Non-pigmented ciliary epithelial cell (primary cell): ENCODE results near the gene CHST4.
"Not testable (repeated sequence)": the region's sequence is repeated elsewhere in the genome, so short reads cannot be mapped to it uniquely, and the experiment has no call there.

Experiments used
- DNase-seq: peaks from one replicate; pipeline ENCODE4 v3.0.0-alpha.2; 2010; ENCODE audit warnings: low read depth

The CHST4 gene

DNA sequence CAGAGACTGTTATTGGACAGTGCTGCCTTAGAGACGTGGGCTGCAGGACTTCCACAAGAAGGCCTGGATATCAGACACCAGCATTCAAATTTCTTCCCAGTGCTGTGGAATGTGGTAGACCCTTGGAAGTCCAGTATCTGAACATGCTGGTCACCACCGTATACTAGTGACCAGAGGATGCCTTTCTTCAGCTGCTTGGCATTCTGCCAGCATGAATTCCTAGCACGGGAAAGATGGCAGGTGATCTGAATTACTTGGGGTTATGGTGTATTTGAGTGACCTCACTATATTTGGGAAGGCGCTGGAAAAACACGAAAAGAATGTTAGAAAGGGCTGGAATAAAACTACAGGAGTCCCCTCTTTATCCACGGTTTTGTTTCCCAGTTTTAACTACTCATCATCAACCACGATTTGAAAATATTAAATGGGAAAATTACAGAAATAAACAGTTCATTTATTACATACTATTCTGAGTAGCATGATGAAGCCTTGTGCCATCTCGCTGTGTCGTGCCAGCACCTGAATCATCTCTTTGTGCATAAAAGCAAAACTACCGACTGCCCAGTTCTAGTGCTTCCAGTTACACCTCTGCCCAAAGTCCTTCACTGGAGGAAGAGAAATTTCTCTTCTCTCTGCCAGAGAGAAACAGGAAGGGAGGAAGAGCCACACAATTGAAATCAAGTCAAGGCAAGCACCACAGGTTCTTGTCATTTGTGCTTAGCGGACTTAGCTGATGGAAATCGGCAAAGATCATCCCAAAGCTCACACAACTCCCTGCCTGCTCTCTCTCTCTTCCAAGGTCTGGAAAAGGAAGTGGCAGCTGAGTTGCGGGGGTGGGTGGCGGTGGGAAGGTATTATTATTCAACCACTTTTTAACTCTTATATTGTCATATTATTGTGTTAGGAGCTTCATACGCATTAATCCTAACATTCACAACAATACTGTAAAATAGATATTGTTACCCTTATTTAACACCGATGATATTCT lies 1.4 kb upstream of the CHST4 start:
- DNase-seq: no peak

DNA sequence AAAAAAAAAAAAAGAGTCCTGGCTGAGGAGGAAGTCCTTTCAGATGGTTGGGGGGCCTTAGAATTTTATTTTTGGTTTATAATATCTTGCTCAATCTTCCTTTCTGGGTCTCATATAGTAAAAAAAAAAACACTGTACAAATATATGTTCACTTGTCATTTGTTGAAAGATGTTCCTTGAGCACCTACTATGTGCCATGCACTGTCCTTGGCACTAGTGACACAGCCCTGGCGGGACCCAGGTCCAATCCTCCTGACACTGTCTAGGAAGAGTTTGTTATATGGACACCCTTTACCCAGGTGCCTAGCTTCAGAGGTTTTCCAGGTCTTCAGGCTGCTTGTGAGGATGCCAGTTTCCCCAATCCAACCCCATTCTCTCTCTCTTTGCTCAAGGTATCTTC lies 2.0 kb downstream of the CHST4 start:
- DNase-seq: no peak

DNA sequence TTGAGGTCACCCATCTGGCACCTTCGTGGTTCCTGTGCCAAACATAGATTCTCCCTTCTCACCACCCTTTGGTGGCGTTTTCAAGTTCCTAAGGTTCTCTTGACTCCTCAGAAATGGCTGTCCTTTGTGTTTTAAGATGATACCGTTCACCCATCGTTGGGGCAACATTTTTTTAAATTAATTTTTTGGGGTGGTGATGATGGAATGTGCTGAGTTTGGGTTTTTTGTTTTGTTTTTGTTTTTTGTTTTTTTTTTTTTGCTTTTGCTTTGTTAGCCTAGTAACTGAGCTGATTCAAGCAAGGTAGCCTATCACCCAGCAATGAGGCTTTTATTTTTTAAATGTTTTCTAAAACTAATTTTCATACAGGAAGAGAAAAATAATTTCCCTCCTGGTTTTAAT lies 2.6 kb downstream of the CHST4 start:
- no peak for DNase-seq

DNA sequence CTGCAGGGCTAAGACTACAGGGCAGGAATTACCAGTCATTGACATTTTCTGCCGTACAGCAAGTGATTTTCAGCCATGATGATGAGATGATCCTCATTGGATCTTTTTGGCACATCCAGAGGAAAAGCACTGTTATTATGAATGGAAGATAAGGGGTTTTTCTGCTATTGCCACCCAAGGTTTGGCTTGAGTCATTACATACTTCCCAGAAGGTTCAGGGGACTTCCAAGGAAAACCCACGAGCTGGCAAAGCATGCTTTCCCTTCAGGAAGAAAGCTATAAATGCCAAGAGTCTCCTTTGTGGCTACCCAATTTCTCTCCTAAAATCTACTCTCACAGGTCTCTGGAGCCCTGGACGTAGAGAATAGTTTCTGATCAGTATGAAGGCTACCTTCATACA lies 6.1 kb downstream of the CHST4 start:
- DNase-seq: no peak

DNA sequence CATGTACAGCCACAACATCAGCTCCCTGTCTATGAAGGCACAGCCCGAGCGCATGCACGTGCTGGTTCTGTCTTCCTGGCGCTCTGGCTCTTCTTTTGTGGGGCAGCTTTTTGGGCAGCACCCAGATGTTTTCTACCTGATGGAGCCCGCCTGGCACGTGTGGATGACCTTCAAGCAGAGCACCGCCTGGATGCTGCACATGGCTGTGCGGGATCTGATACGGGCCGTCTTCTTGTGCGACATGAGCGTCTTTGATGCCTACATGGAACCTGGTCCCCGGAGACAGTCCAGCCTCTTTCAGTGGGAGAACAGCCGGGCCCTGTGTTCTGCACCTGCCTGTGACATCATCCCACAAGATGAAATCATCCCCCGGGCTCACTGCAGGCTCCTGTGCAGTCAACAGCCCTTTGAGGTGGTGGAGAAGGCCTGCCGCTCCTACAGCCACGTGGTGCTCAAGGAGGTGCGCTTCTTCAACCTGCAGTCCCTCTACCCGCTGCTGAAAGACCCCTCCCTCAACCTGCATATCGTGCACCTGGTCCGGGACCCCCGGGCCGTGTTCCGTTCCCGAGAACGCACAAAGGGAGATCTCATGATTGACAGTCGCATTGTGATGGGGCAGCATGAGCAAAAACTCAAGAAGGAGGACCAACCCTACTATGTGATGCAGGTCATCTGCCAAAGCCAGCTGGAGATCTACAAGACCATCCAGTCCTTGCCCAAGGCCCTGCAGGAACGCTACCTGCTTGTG lies 10.7 kb downstream of the CHST4 start:
- DNase-seq: no peak

DNA sequence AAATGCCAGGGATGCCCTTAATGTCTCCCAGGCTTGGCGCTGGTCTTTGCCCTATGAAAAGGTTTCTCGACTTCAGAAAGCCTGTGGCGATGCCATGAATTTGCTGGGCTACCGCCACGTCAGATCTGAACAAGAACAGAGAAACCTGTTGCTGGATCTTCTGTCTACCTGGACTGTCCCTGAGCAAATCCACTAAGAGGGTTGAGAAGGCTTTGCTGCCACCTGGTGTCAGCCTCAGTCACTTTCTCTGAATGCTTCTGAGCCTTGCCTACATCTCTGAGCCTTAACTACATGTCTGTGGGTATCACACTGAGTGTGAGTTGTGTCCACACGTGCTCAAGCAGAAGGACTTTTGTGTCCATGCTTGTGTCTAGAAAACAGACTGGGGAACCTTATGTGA lies 11.4 kb downstream of the CHST4 start:
- no peak for DNase-seq

DNA sequence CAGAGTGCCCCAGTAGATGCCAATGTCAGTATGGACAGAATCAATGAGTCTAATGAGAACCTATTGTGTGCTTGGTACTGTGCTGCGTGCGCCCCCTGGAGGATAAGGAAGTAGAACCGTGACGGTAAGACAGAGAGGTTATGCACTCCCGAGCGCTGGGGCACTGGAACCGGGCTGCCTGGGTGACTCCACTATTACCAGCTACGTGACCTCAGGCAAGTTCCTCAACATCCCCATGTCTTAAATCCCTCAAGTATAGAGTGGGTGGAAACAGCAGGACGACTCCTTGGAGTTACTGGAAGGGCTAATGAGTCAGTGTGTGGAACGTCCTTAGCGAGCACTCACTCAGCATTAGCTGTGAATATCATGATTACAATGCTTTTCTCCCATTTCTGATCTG lies 16.2 kb downstream of the CHST4 start:
- DNase-seq: no peak

DNA sequence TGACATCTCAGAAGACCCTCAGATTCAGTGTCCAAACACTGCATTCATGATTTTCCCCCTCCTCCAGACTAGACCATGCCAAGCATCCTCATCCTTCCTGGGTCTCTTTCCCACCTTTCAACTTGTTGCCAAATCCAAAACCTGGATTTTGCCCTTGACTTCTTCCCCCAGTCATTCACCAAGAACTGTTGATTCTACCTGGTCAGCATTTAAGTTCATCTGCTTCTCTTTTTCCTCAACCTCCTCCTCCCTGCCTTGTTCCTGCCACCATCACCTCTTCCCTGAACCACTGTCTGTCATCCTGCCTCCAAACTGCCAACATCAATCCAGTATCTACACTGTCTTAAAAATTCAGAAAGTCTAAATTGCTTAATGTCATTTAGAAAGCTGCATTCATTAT lies 20.9 kb downstream of the CHST4 start:
- DNase-seq: no peak

DNA sequence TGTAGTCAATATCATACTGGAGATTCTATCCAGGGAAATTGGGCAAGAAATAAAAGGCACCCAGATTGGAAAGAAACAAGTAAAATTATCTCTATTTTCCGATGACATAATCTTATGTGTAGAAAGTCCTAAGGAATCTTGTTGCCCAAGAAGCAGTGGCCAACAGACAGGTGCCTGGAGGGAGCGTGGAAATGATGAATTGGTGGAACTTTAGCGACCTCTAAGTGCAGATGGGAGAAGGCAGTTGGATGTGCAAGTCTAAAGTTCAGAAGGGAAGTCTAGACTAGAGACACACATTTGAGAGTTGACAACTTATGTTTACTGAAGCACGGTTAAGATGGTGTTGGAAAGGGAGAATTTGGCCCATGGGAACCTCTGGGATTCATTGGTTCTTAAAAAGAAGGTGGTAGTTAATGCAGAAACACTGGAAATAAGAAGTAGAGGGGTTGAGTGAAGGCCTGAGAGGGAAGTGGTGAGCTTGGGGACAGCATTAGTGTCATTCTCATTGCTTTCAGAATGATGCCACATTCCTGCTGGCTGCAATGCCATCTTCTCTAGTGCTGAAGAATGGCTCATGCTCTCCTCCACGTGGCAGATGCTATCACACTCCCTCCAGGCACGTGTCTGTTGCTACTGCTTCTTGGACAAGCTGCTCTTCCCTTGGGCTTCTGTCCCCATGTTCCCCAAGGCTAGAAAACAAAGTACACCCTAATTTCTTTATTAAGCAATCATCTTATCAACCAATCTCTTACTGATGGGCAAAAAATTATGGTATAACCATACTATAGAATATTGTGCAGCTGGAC lies 26.7 kb downstream of the CHST4 start:
- DNase-seq: no peak

DNA sequence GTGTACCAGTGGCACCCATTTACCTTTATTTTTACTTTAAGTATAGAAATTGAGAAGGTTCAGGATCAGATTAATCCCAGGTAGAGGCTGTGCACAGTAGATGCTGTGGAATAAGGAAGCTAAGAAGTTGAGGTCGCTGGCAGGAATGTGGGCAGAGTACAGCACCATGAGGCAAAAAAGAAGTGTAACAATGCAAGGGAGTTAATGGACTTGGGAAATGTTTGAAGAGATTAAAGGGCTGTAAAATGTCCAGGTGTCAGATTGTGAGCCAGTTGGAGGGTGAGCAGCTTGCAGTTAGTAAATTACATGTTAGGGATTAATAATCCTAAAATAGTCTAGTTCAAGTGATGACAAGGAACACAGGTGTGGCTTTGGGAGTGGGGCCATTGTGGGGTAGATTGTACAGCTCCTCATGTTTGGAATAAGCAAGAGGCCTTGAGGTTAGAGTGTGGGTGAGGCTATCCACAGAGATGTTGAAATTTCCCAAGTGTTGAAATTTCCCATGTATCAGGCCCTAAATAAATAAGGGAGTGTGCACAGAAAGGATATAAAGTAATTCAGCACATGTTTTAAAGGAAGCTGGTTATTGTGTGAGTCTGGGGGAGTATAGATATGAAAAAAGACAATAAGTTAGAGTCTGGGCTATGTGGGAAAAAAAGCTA lies 29.1 kb downstream of the CHST4 start:
- no peak for DNase-seq

DNA sequence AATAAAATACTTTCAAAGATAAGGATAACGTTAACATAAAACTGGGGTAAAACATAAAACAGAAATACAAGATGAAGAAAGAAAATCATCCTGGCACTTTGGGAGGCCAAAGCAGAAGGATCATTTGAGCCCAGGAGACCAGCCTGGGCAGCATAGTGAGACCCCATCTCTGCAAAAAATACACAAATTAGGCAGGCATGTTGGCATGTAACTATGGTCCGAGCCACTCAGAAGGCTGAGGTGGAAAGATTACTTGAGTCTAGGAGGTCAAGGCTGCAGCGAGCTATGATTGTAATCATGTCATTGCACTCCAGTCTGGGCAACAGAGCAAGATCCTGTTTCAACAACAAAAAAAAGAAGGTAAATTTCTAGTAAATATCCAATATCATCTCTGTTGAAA lies 31.1 kb downstream of the CHST4 start:
- DNase-seq: no peak

DNA sequence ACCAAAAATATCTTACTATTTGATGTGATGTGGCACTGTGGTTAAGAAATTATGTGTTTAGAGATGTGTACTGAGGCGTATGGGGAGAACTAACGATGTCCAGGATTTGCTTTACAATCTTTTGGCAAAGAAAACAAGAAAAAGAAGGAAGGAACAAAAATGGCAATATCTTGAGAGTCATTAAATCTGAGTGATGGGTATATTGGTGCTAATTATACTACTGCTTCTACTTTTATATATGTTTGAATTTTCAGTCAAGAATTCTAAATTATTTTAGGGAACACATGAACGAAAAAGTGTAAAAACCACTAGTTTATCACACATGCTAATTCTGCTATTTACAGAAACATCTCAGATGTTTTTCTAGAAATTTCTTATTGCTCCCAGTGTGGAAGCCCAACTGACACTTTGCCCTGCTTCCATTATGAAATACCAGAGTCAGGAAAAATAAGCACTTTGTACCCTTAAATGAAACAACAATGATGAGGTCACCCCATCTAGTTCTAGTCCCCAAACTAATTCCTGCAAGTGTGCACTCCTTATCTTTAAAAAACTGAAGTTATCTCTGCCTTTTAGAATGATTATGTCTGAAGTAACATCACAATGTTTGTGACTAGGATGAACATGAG lies 31.8 kb downstream of the CHST4 start:
- DNase-seq: no peak

DNA sequence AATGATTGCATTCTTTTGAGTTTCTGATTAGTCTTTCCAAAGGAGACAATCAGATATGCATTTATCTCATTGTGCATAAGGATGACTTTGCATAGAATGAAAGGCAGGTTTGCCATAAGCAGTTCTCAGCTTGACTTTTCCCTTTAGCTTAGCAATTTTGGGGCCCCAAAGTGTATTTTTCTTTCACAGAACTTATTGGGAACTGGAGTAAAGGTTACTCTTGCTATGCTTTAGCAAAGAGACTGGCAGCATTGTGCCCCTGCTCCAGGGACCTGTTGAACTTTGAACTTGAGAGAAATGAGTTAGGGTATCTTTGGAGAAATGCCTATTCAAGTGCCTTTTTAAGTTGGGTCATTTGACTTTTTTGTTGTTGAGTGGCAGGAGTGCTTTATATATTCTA lies 33.6 kb downstream of the CHST4 start:
- no peak for DNase-seq

DNA sequence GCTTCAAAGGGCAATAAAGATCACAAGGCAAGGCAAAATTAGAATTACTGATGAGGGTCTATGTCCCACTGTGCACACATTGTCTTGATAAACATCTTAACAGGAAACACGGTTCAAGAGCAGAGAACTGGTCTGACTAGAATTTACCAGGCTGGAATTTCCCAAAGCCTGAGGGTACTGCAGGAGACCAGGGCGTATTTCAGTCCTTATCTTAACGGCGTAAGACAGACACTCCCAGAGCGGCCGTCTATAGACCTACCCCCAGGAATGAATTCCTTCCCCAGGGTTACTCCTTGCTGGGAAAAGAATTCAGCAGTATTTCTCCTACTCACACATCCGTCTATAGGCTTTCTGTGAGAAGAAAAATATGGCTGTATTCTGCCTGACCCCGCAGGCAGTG lies 35.7 kb downstream of the CHST4 start:
- not testable (repeated sequence) for DNase-seq

DNA sequence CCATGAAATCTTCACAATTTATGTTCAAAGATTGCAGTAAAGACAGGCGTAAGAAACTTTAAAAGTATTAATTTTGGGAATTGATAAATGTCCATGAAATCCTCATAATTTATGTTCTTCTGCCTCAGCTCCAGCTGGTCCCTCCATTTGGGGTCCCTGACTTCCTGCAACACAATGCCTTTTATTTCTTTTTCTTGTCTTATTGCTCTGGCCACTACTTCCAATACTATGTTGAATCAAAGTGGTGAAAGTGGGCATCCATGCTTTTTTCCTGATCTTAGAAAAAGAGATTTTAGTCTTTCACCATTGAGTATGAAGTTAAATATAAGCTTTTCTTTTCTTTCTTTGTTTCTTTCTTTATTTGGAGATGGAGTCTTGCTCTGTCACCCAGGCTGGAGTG lies 36.3 kb downstream of the CHST4 start:
- DNase-seq: no peak

DNA sequence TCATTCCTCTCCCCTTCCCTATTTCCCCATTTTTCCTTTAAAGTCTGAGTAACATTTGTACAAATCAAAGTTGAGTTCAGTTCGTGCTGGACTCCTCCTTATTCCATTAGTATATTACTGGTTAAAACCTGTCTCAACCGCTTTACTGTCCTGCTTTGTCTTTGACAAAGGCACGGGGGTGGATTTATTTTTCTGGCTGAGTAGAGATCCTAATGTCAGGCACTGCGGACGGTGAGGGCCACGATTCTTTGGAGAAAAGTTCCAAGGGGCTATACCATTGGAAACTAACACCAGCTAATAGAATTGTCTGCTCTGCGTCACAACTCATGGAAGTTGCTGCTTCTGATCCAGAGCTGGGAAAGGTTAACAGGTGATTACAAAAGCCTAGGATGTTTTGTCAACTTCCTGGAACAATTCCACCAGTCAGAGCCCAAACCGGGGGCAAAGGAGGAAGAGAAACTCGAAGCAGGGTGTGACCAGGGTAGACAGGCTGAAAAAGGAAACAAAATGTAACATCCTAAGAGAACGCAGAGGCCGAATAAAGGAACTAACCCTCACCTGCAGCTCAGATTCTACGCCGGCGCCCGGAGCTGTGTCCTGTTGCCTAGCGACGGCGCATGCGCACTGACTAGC lies 38.2 kb downstream of the CHST4 start:
- DNase-seq: no peak

DNA sequence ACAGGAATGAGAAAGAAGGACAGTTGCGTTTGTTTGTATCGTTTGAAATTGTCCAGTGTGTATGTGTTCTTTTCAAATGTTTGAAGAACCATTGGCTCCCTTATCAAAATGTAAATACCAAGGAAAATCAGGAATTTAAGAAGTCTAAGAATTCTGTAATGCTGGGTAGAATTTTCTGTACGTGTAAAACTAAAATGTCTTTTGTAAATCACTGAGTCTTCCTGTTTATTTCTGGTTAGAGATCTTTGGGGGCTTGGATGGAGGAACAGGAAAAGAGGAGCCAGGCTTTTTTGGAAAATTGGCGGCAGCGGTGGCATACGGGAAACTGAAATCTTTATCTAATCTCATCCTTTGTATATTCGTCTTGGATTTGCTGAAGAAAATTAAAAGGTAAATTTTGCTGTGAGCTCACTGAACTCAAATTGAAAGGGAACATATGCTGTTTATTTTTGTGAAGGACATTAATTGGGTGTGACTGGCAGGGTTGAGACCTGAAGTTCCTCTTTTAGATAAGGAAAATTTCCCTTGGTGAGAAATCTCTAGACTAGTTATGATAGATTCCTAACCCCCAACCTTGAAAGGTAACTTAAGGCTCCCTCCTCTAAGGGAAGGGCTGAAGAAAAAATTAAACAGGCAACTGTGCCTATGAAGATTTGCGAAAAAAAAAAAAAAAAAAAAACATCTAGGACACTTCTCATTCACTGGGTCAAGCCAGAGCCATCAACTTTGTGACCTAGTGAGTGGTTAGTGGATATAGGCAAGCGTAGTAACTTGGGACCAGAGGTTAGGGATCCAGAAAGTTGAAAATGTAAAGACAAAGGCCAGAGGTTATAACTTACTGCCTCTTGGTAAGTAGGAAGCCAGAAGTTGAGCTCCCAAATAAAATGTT lies 39.8 kb downstream of the CHST4 start:
- DNase-seq: no peak

DNA sequence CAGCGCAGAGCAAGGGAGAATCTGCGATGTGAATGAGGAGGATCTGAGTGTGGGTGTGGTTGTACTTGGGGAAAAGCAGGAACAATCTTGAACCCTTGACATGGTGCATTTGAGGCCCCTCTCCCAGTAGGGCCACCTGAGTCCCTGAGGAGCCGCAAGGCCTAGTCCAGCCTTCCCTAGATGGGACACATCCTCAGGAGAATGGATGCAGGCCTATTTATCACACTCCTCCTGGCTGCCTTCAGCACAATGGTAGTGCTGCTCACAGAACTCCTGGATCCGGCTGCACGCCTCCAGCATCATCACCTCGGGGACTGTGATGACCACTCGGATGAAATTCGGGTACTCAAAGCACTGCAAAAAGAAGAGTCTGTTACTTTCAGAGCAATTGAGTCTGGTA lies 41.7 kb downstream of the CHST4 start:
- no peak for DNase-seq

DNA sequence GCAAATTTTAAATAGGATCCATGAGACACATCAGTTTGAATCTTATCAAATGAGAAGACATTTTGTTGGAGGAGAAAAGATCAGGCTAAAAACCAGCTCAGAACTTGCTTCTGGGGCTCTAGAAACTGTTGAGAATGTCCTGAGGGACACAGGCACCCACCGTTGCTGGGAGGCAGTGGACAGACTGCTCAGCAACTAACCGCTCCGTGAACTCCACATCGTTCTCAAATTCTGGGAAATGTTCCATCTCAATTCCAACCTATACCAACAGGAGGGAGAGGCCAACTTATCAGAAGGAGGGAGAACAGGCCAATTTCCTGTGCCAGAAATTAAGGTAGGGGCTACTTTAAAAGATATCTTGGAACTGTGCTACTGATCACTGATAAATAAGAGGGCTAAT lies 42.3 kb downstream of the CHST4 start:
- no peak for DNase-seq

DNA sequence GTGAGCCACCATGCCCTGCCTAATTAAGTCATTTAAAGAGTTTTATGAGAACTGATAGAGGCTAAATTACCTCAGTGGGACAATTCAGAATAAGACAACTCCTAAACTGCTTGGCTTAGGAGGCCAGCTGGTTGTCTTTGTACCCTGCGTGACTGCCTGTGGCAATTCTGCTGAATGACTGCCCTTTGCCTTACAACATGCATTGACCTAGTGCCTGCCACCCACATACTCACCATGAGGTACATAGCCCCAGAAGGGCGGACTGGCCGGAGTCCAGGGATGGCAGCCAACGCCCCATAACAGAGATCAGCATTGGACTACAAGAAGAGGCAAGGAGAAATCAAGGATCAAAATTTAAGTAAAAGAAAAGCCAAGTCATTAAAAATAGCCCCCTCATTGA lies 43.4 kb downstream of the CHST4 start:
- no peak for DNase-seq
